A673 (cell line): ENCODE results near the gene GDE1. TPM values are rescaled to one million over a fixed set of nuclear protein-coding genes. Genes with fewer than 3 reads are reported as not detected.

Experiments used
- Bru-seq: library from RNA; stranded (reverse); fragments of 400-500 nt; gene quantifications from one replicate; lab custom pipeline; 2021; lab: Mats Ljungman, UMichigan
- BruChase-seq, 2 experiments: library from RNA; stranded (reverse); fragments of 400-500 nt; gene quantifications; one replicate each; lab custom pipeline; 2021; lab: Mats Ljungman, UMichigan
- BruUV-seq: library from RNA; stranded (reverse); fragments of 400-500 nt; replicated peaks from 2 replicates; lab custom pipeline; 2021; lab: Mats Ljungman, UMichigan
- CTCF ChIA-PET: fragments of 300-600 bp; sonication (Branson Sonifier 250); formaldehyde crosslinking; loops from one replicate; lab custom pipeline; 2022; ENCODE audit warnings: antibody characterized with exemption; lab: Charles Lee
- POLR2A ChIA-PET: fragments of 300-600 bp; sonication (Branson Sonifier 250); formaldehyde crosslinking; loops from one replicate; lab custom pipeline; 2022; ENCODE audit warnings: antibody characterized with exemption; ENCODE audit not compliant: low non-redundant PET; lab: Charles Lee
- DNase-seq: peaks from one replicate; pipeline ENCODE4 v3.0.0-alpha.2; 2015; ENCODE audit warnings: low spot score
- H3K27ac ChIP-seq: fragments of 200-600 bp; sonication (generic); 2 replicates; pipeline ENCODE4 v1.5.1; 2016; ENCODE audit warnings: mixed run types, low read depth, mild to moderate bottlenecking, mixed read lengths, antibody characterized with exemption, low read length; ENCODE audit not compliant: poor library complexity, severe bottlenecking
- H3K27me3 ChIP-seq: fragments of 200-600 bp; sonication (generic); replicated peaks from 2 replicates; pipeline ENCODE4 v1.6.1; 2017; ENCODE audit warnings: mixed run types, low read depth, mild to moderate bottlenecking, mixed read lengths, antibody characterized with exemption, low read length; ENCODE audit not compliant: insufficient read depth, poor library complexity
- H3K36me3 ChIP-seq: fragments of 200-600 bp; sonication (generic); 2 replicates; pipeline ENCODE4 v1.6.1; 2016; ENCODE audit warnings: mixed run types, mild to moderate bottlenecking, mixed read lengths, antibody characterized with exemption, low read length; ENCODE audit not compliant: insufficient read depth, poor library complexity, severe bottlenecking
- H3K4me1 ChIP-seq: fragments of 200-600 bp; sonication (generic); 2 replicates; pipeline ENCODE4 v1.6.1; 2017; ENCODE audit warnings: mixed run types, mild to moderate bottlenecking, mixed read lengths, antibody characterized with exemption, low read length; ENCODE audit not compliant: insufficient read depth, poor library complexity, severe bottlenecking
- H3K4me3 ChIP-seq: fragments of 200-600 bp; sonication (generic); 2 replicates; pipeline ENCODE4 v1.5.1; 2016; ENCODE audit warnings: low read depth, mixed run types, mild to moderate bottlenecking, mixed read lengths, low read length; ENCODE audit not compliant: poor library complexity, severe bottlenecking
- H3K9me3 ChIP-seq: fragments of 200-600 bp; sonication (generic); 2 replicates; pipeline ENCODE4 v1.6.1; 2016; ENCODE audit warnings: mixed run types, low read depth, mild to moderate bottlenecking, mixed read lengths, antibody characterized with exemption, low read length; ENCODE audit not compliant: poor library complexity, severe bottlenecking
- EZH2 ChIP-seq: fragments of 200-600 bp; sonication (generic); IDR thresholded peaks from 2 replicates; pipeline ENCODE4 v1.6.1; 2017; ENCODE audit warnings: borderline replicate concordance, low read depth, mild to moderate bottlenecking, mixed read lengths, antibody characterized with exemption, low read length; ENCODE audit not compliant: poor library complexity, severe bottlenecking
- intact Hi-C: fragments of 100-400 bp; cut with micrococcal nuclease; formaldehyde crosslinking; loops from one replicate; pipeline ENCODE4 v1.10.0; 2022; ENCODE audit not compliant: unreplicated experiment
- long read RNA-seq: library from polyadenylated mRNA; stranded (forward); transcript quantifications from one replicate; pipeline ENCODE4 v2.0.0, GENCODE V29; 2022
- total RNA-seq: library from RNA; stranded (reverse); gene quantifications from 2 replicates; pipeline ENCODE4 v1.2.3, GENCODE V29; 2021
- TF ChIP-seq, protein P1 (sequence below): fragments of 300-800, 200-600 bp; sonication (generic); conservative IDR thresholded peaks from 2 replicates; pipeline ENCODE4 v1.5.1; 2017; ENCODE audit warnings: low read depth, mild to moderate bottlenecking, antibody characterized with exemption, low read length, moderate library complexity, mixed read lengths

GDE1 gene, protein sequence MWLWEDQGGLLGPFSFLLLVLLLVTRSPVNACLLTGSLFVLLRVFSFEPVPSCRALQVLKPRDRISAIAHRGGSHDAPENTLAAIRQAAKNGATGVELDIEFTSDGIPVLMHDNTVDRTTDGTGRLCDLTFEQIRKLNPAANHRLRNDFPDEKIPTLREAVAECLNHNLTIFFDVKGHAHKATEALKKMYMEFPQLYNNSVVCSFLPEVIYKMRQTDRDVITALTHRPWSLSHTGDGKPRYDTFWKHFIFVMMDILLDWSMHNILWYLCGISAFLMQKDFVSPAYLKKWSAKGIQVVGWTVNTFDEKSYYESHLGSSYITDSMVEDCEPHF
- total RNA-seq (63.5 and 64.2 TPM in 2 replicates), Bru-seq, nascent RNA (percentile 74 among the genes with signal in this experiment), BruChase-seq, experiment 1, labeled RNA remaining after a 2-hour chase (percentile 71 among the genes with signal in this experiment), BruChase-seq, experiment 2, labeled RNA remaining after a 6-hour chase (percentile 87 among the genes with signal in this experiment)
- long read RNA-seq, transcript GDE1-203 (6 exons, 2,238 nt) = minor isoform, 7 of 100 reads
- long read RNA-seq, transcript GDE1-201 (6 exons, 2,958 nt) = major isoform, 83 of 100 reads
- long read RNA-seq, partial matches to known transcripts = 3 of 100 reads
- long read RNA-seq, other reads (novel, unspliced or antisense) = 7 of 100 reads

DNA sequence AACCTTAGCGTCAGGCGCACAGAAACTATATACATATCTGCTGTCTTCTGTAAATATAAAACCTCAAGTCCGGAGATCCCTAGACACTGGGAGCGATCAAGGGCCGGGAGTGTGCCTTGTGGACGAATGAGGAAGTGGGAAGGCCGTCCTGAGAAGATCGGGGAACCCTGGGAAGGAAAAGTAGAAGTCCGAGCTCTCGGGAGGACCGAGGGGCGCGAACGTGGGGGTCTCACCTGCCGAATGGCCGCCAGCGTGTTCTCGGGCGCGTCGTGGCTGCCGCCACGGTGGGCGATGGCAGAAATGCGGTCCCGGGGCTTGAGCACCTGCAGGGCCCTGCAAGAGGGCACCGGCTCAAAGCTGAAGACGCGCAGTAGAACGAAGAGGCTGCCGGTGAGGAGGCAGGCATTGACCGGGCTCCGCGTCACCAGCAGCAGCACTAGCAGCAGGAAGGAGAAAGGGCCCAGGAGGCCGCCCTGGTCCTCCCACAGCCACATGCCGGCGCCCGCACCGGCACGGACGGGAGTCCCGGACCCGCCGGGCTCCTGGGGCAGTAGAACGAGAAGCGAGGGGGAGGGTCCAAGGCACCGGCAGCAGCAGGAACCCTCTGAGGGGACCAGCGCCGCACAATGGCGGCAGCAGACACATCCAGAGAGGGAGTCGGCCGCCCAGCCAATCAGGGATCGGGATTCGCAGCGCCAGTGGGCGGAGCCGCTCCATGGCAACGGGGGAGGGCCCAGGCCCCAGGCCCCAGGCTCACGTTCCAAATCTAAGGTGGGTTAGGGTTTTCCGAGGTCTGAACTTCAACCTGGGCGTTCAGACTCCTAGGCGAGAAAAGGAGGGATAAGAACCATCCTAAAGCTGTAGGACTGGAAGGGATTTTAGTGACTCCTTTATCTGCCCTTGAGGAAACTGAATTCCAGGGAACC is at the start of gene GDE1:
GDE1 (minus strand) TSS at position 628 of the 926 bp plus-strand sequence; CDS start at position 494, 134 bp downstream.
- H3K4me1 ChIP-seq = peaks cover 35% of the 10 kb centered on the region
- peak; percentile 95 for DNase-seq
- CTCF ChIA-PET = no interaction called here
- peaks cover 6% of the 10 kb centered on the region for H3K36me3 ChIP-seq
- POLR2A ChIA-PET = no interaction called here
- H3K9me3 ChIP-seq = no peaks in the 10 kb centered on the region
- peak within 1 kb of the TSS; percentile 75 for H3K4me3 ChIP-seq
- no TSS peak for BruUV-seq
- H3K27ac ChIP-seq = peak within 1 kb of the TSS; percentile 76
- no peaks in the 10 kb centered on the region for H3K27me3 ChIP-seq
- intact Hi-C loops = loop anchor here (10.0 kb wide), 1 partner anchor 727 kb away; the partner anchor contains the start of gene RPS15A
- no peak for TF ChIP-seq EZH2
- TF ChIP-seq, protein P1, sequence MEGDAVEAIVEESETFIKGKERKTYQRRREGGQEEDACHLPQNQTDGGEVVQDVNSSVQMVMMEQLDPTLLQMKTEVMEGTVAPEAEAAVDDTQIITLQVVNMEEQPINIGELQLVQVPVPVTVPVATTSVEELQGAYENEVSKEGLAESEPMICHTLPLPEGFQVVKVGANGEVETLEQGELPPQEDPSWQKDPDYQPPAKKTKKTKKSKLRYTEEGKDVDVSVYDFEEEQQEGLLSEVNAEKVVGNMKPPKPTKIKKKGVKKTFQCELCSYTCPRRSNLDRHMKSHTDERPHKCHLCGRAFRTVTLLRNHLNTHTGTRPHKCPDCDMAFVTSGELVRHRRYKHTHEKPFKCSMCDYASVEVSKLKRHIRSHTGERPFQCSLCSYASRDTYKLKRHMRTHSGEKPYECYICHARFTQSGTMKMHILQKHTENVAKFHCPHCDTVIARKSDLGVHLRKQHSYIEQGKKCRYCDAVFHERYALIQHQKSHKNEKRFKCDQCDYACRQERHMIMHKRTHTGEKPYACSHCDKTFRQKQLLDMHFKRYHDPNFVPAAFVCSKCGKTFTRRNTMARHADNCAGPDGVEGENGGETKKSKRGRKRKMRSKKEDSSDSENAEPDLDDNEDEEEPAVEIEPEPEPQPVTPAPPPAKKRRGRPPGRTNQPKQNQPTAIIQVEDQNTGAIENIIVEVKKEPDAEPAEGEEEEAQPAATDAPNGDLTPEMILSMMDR = peak; percentile 55; the same call in 1 of the 2 replicates

- TF ChIP-seq EZH2 = no peak
- TF ChIP-seq, protein P1 = no peak
- intact Hi-C loops = loop anchor here (10.0 kb wide), 1 partner anchor 817 kb away; no protein-coding TSS in a partner anchor
- ChIA-PET CTCF (no interaction called here), POLR2A (no interaction called here)
- Histone ChIP-seq H3K36me3 (peaks cover 5% of the 10 kb centered on the region), H3K27ac (no peak overlapping the region), H3K9me3 (peaks cover 3% of the 10 kb centered on the region), H3K27me3 (no peaks in the 10 kb centered on the region), H3K4me3 (no peak overlapping the region), H3K4me1 (no peaks in the 10 kb centered on the region)
- no peak for DNase-seq
- BruUV-seq = no TSS peak
These were observed 45.7 kb upstream of the GDE1 start for GRCh38 chr16:19567560-19567959.

DNA sequence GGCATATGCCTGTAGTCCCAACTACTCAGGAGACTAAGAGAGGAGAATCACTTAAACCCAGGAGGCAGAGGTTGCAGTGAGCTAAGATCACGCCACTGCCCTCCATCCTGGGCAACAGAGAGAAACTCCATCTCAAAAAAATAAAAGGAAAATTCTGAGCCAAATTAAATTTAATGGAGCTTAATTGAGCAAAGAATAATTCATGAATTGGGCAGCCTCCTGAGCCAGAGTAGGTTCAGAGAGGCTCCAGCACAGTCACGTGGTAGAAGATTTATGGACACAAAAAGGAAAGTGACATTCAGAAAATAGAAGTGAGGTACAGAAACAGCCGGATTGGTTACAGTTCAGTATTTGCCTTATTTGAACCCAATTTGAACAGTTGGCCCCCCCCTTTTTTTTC is 44.5 kb upstream of the GDE1 start:
- no peak for TF ChIP-seq EZH2
- TF ChIP-seq, protein P1 = no peak
- Histone ChIP-seq H3K4me3 (no peak overlapping the region), H3K36me3 (peaks cover 5% of the 10 kb centered on the region), H3K27ac (no peak overlapping the region), H3K9me3 (peaks cover 3% of the 10 kb centered on the region), H3K27me3 (no peaks in the 10 kb centered on the region), H3K4me1 (no peaks in the 10 kb centered on the region)
- no TSS peak for BruUV-seq
- intact Hi-C loops = loop anchor here (10.0 kb wide), 1 partner anchor 818 kb away; no protein-coding TSS in a partner anchor
- ChIA-PET CTCF (no interaction called here), POLR2A (no interaction called here)
- no peak for DNase-seq
